ENCODE measurements around the gene CYP24A1.

GRCh38 chr20:54217762-54218161 lies 44.0 kb upstream of the CYP24A1 start:
- TF ChIP-seq CTCF (IDR thresholded peaks at IDR 0.05) (no peak), ZFX (IDR thresholded peaks at IDR 0.05; ENCODE audit: borderline replicate concordance) (no peak)

Data from 22Rv1 (cell line).